HG02840 (cell line): ENCODE data around the gene KSR1.
"Not testable (repeated sequence)": the region's sequence is repeated elsewhere in the genome, so short reads cannot be mapped to it uniquely, and the experiment has no call there.

ENCODE experiments used
- ATAC-seq: cut with Tn5 transposase; IDR thresholded peaks from one replicate; pipeline ENCODE4 v1.9.1; 2021; ENCODE audit warnings: mild to moderate bottlenecking, moderate library complexity, moderate number of reproducible peaks; ENCODE audit not compliant: unreplicated experiment, low FRiP score

The KSR1 gene

GRCh38 chr17:27670791-27671590, 214.7 kb downstream of the KSR1 start:
- ATAC-seq = no peak

GRCh38 chr17:27671591-27671910, 215.3 kb downstream of the KSR1 start:
- no peak for ATAC-seq

- ATAC-seq = not testable (repeated sequence)
These were observed 215.8 kb downstream of the KSR1 start for GRCh38 chr17:27671977-27672480.

- ATAC-seq = no peak
These were observed 218.1 kb downstream of the KSR1 start for GRCh38 chr17:27674335-27674734.
